Ovary (tissue), 3 donors: ENCODE results near the gene POLR1G.

Experiments used
- CTCF ChIP-seq, 3 donors: fragments of 450-650 bp in 2 of 3; fragments of 200-600 bp in 1 of 3; IDR thresholded peaks; one replicate each; pipeline versions ENCODE4 v1.5.1 to v1.8.0; 2016 to 2022; ENCODE audit warnings: antibody characterized with exemption in 3 of 3, mild to moderate bottlenecking in 1 of 3
- POLR2A ChIP-seq: fragments of 450-650 bp; IDR thresholded peaks from one replicate; pipeline ENCODE4 v1.6.1; 2017; ENCODE audit warnings: antibody characterized with exemption, mild to moderate bottlenecking, moderate library complexity
- donor health status: DM: no; HTN: no; CAD: no.

GRCh38 chr19:45440259-45440638 is 33.8 kb downstream of the POLR1G start:
- no peak for TF ChIP-seq CTCF (IDR thresholded peaks at IDR 0.05)
- no peak for TF ChIP-seq POLR2A
